ENCODE measurements around the gene AP4B1. TPM values are rescaled to one million over a fixed set of nuclear protein-coding genes. Genes with fewer than 3 reads are reported as not detected.
"Not testable (repeated sequence)": the region's sequence is repeated elsewhere in the genome, so short reads cannot be mapped to it uniquely, and the experiment has no call there.

AP4B1 gene
- 10 to 100 TPM; 46.4 to 65.5 (median 49.8) TPM for polyA plus RNA-seq (ENCODE audit: insufficient read depth in 1 of 5, insufficient read length in 5 of 5, low replicate concordance in 1 of 5)
- long read RNA-seq, donor 1, partial matches to known transcripts: 0 of 2 reads
- long read RNA-seq, donor 1, other reads (novel, unspliced or antisense): 0 of 2 reads
- long read RNA-seq, donor 2, partial matches to known transcripts: 0 of 3 reads
- long read RNA-seq, donor 2, other reads (novel, unspliced or antisense): 0 of 3 reads
- long read RNA-seq, donor 3, partial matches to known transcripts: 27 of 29 reads
- long read RNA-seq, donor 3, other reads (novel, unspliced or antisense): 0 of 29 reads
- long read RNA-seq, donor 4, partial matches to known transcripts: 8 of 9 reads
- long read RNA-seq, donor 4, other reads (novel, unspliced or antisense): 0 of 9 reads
- long read RNA-seq, donor 5, partial matches to known transcripts: 22 of 24 reads
- long read RNA-seq, donor 5, other reads (novel, unspliced or antisense): 0 of 24 reads
- long read RNA-seq, donor 6, partial matches to known transcripts: 10 of 12 reads
- long read RNA-seq, donor 6, other reads (novel, unspliced or antisense): 0 of 12 reads
- long read RNA-seq, donor 7, partial matches to known transcripts: 7 of 11 reads
- long read RNA-seq, donor 7, other reads (novel, unspliced or antisense): 0 of 11 reads
- long read RNA-seq, donor 8, partial matches to known transcripts: 0 of 1 reads
- long read RNA-seq, donor 8, other reads (novel, unspliced or antisense): 0 of 1 reads

- DNase-seq: peak; percentile 100
These were observed at the start of gene AP4B1, which contains the start of gene DCLRE1B for GRCh38 chr1:113904674-113905434. TSS of gene AP4B1 (minus strand) at chr1:113904799. CDS start at chr1:113904717, 82 bp downstream. TSS of gene DCLRE1B (plus strand) at chr1:113905326. CDS start at chr1:113905587, 261 bp downstream.

DNA sequence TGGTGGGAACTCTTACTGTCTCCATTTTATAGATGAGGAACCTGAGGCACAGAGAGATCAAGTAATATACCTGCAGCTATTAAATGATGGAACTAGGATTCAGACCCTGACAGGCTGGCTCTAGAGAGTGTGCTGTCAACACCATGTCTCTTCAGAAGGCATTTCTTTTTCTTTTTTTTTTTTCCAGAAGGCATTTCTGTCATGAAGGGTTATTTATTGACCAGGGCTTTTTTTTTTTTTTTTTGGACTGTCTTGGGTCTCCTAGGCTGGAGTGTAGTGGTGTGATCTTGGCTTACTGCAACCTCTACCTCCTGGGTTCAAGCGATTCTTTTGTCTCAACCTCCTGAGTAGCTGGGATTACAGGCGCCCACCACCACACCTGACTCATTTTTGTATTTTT, 47.1 kb upstream of the AP4B1 start:
- DNase-seq: no peak

DNA sequence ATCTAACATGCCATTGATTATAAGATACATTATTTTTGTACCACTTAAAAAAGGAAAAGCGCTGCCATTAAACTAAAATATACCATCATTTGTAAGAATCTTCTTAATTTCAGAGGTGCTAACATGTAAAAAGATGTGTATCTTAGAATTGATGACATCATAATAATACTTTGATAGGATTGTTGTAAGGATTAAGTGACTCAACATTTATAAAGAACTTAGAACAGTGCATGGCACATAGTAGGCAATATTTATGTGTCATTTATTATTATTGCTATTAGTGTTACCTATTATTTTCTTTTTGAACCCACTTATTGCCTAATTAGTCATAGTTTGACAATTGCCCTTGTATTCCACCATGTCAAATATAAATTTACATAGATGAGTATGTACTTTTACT, 46.3 kb upstream of the AP4B1 start:
- DNase-seq: no peak

- DNase-seq: no peak
These were observed 44.4 kb upstream of the AP4B1 start for GRCh38 chr1:113949007-113949406.

DNA sequence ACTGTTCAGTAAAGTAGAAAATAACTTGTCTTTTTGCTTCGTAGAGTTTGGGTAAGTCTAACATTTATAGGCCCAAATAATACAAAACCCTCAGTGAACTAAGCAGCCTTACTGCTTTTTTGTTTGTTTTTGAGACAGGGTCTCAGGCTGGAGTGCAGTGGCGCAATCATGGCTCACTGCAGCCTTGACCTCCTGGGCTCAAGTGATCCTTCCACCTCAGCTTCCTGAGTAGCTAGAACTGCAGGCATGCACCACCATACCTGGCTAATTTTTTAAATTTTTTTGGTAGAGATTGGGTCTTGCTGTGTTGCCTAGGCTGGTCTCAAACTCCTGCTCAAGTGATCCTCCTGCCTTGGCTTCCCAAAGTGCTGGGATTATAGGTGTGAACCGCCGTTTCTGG, 43.6 kb upstream of the AP4B1 start:
- not testable (repeated sequence) for DNase-seq

DNA sequence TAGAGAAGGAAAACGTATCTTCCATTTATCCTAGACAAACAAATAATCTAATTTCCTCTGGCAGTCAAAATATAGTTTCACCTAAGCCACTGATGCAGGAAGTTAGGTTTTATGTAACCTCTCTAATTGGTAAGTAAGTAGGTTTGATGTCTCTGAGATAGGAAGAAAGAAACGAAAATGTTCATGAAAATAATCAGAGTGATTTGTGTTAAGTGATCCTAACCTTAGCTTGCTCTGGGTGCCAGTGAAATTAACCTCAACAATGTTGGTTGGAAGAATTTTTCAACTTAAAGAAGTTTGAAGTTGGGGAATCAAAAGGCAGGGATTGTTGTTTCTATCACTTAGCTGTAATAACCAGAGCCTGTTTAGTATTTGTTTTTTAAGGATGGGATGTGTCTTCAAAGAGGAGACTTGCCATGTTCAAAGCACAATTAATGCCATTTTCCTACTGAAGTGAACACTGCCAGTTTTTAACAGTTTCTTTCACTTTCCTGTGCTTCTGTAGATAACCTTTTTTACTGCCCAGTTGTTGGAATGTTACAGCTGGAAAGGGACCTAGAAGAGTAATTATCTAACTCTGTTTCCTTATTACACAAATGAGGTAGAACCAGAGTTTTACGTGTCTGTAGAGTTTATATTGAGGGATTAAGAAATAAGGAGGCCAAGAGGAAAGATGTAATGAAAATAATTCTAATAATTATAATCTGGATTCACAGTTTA, 42.9 kb upstream of the AP4B1 start:
- DNase-seq: no peak

- no peak for DNase-seq
These were observed 42.2 kb upstream of the AP4B1 start for GRCh38 chr1:113946678-113947387.

DNA sequence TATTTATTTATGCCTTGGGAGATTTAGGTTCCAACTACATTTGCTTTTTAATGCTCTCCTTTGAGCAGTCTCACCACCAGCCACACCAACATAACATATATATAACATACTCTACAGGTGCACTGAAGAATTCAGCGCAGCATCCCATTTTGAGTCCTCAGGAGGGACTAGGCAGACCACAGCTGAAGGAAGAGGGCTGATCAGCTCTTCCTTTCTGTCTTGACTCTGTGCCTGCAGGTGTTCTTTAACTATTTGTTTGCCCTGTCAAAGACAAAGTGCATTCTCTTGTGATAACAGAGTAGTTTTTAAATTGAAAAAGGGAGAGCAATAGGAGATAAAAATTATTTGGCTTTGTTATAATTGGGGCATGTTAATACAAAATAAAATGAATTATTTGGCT, 41.5 kb upstream of the AP4B1 start:
- no peak for DNase-seq

- DNase-seq: no peak
These were observed 40.7 kb upstream of the AP4B1 start for GRCh38 chr1:113945329-113945728.

DNA sequence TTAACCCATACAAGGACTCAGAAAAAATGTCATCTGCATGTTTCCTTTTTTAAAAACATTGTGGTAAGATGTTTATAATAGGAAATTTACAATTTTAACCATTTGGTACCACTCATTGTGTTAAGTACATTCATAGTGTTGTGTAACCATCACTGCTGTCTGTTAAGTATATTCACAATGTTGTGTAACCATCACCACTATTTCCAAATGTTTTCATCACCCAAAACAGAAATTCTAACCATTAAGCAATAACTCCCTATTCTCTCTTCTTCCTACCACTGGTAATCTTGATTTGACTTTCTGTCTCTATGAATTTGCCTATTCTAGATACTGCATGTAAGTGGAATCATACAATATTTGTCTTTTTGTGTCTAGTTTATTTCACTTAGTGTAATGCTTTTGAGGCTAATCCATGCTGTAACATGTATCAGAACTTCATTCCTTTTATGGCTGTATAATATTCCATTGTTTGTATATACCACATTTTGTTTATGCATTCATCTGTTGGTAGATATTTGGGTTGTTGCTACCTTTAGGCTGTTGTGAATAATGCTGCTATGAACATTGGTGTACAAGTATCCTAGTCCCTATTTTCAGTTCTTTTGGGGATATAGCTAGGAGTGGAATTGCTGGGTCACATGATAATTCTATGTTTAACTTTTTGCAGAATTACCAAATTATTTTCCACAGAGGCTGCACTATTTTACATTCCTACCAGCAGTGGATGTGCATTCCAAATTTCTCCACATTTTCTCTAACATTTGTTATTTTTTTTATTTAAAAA, 38.6 kb upstream of the AP4B1 start:
- no peak for DNase-seq

DNA sequence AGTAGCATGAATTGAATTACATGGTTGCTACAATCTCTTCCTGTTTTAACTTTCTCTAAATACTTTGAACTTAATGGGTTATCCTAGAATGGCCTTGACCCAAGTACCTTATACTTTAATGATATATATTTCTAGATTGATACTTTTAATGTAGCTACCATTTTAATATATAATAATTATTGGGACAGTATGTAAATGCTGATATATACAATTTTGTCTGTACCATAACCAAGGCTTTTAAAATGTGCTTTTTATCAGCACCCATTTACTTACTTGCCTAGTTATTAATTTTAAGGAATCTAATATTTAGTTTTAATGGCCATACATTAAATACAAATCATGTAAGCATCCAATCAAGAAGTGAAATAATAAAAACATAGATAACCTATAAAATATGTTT, 37.9 kb upstream of the AP4B1 start:
- no peak for DNase-seq

GRCh38 chr1:113941245-113941559, 36.6 kb upstream of the AP4B1 start:
- no peak for DNase-seq

- no peak for DNase-seq
These were observed 36.0 kb upstream of the AP4B1 start for GRCh38 chr1:113940365-113941244.

GRCh38 chr1:113938192-113938591, 33.6 kb upstream of the AP4B1 start:
- DNase-seq: no peak

GRCh38 chr1:113937146-113937545, 32.5 kb upstream of the AP4B1 start:
- no peak for DNase-seq

GRCh38 chr1:113935970-113936369, 31.4 kb upstream of the AP4B1 start:
- DNase-seq: no peak

DNA sequence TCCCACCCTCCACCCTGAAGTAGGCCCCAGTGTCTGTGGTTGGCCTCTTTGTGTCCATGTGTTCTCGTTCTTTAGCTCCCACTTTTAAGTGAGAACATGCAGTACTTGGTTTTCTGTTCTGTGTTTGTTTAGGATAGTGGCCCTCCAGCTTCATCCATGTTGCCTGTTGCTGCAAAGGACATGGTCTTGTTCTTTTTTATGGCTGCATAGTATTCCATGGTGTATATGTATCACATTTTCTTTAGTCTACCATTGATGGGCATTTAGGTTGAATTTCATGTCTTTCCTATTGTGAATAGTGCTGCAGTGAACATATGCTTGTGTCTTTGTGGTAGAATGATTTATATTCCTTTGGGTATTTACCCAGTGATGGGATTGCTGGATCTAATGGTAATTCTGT, 30.6 kb upstream of the AP4B1 start:
- no peak for DNase-seq

GRCh38 chr1:113934511-113935055, 30.0 kb upstream of the AP4B1 start:
- DNase-seq: no peak

DNA sequence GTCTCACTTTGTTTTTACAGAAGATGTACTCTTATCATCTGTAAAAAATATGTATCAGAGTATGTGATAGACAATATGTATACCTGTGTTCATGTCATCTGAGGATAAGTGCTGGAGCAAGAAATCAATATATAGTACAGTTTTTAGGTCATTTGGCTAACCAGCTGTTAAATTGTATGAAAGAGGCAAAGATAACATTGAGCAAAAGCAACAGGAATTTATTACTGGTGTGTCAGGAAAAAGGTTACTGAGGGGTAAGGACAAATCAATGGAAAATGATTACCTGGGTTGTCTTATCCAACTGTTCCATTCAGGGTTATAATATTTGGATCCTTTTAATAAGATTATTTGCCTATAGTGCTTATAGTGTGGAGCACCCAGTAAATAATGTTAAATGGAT, 29.4 kb upstream of the AP4B1 start:
- DNase-seq: no peak
